Progenitor cell of endocrine pancreas (in vitro differentiated cells): Measurements from ENCODE around the gene GRN. TPM values are rescaled to one million over a fixed set of nuclear protein-coding genes. Genes with fewer than 3 reads are reported as not detected.
"Not testable (repeated sequence)": the region's sequence is repeated elsewhere in the genome, so short reads cannot be mapped to it uniquely, and the experiment has no call there.

ENCODE experiments used
- DNase-seq: peaks from one replicate; pipeline ENCODE4 v3.0.0; 2021; ENCODE audit warnings: low spot score; ENCODE audit not compliant: unreplicated experiment
- H3K27ac Mint-ChIP-seq: 2 replicates; pipeline ENCODE4 v1.8.0; 2021; ENCODE audit warnings: mild to moderate bottlenecking, moderate library complexity, mixed read lengths
- H3K27me3 Mint-ChIP-seq: 2 replicates; pipeline ENCODE4 v1.8.0; 2021; ENCODE audit warnings: mixed read lengths
- H3K36me3 Mint-ChIP-seq: 2 replicates; pipeline ENCODE4 v1.8.0; 2022; ENCODE audit warnings: mixed read lengths; ENCODE audit not compliant: insufficient read depth
- H3K4me1 Mint-ChIP-seq: 2 replicates; pipeline ENCODE4 v1.8.0; 2021; ENCODE audit warnings: low read depth, mixed read lengths
- H3K4me3 Mint-ChIP-seq: 2 replicates; pipeline ENCODE4 v1.8.0; 2021; ENCODE audit warnings: low read depth, mild to moderate bottlenecking, moderate library complexity, mixed read lengths
- H3K9me3 Mint-ChIP-seq: 2 replicates; pipeline ENCODE4 v1.8.0; 2021; ENCODE audit warnings: low read depth, mixed read lengths
- total RNA-seq: library from RNA; stranded (reverse); gene quantifications from 2 replicates; pipeline ENCODE4 v1.2.1, GENCODE V29; 2021
- TF ChIP-seq, protein P1 (sequence below): fragments of 200-600 bp; sonication (generic); IDR thresholded peaks from one replicate; pipeline ENCODE4 v1.5.0; 2021; ENCODE audit warnings: antibody characterized with exemption, mild to moderate bottlenecking; ENCODE audit not compliant: unreplicated experiment

Gene GRN
- total RNA-seq, 1 donor from 2014 or later, result 99.7 TPM

- no peak overlapping the region for H3K27ac Mint-ChIP-seq
- H3K4me3 Mint-ChIP-seq, result no peak overlapping the region
- TF ChIP-seq, protein P1, sequence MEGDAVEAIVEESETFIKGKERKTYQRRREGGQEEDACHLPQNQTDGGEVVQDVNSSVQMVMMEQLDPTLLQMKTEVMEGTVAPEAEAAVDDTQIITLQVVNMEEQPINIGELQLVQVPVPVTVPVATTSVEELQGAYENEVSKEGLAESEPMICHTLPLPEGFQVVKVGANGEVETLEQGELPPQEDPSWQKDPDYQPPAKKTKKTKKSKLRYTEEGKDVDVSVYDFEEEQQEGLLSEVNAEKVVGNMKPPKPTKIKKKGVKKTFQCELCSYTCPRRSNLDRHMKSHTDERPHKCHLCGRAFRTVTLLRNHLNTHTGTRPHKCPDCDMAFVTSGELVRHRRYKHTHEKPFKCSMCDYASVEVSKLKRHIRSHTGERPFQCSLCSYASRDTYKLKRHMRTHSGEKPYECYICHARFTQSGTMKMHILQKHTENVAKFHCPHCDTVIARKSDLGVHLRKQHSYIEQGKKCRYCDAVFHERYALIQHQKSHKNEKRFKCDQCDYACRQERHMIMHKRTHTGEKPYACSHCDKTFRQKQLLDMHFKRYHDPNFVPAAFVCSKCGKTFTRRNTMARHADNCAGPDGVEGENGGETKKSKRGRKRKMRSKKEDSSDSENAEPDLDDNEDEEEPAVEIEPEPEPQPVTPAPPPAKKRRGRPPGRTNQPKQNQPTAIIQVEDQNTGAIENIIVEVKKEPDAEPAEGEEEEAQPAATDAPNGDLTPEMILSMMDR, result no peak
- H3K4me1 Mint-ChIP-seq, result peaks cover 5% of the 10 kb centered on the region
- no peaks in the 10 kb centered on the region for H3K36me3 Mint-ChIP-seq
- peaks cover 11% of the 10 kb centered on the region for H3K27me3 Mint-ChIP-seq
- no peak for DNase-seq
- H3K9me3 Mint-ChIP-seq, result no peaks in the 10 kb centered on the region
These were observed 17.2 kb upstream of the GRN start for GRCh38 chr17:44327715-44328449.

DNA sequence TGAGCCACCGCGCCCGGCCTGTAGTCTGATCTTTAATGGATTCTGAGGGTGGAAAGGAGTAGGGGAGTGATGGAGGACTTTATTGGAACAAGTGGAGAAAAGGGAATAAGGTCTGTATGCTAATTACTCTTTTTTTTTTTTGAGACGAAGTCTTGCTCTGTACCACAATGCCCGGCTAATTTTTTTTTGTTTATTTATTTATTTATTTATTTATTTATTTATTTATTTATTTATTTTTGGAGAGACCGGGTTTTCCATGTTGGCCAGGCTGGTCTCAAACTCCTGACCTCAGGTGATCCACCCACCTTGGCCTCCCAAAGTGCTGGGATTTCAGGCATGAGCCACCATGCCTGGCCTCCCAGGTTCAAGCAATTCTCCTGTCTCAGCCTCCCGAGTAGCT, 15.6 kb upstream of the GRN start:
- not testable (repeated sequence) for H3K9me3 Mint-ChIP-seq, H3K27ac Mint-ChIP-seq, DNase-seq, H3K4me3 Mint-ChIP-seq, H3K36me3 Mint-ChIP-seq, H3K4me1 Mint-ChIP-seq
- peaks cover 13% of the 10 kb centered on the region for H3K27me3 Mint-ChIP-seq

DNA sequence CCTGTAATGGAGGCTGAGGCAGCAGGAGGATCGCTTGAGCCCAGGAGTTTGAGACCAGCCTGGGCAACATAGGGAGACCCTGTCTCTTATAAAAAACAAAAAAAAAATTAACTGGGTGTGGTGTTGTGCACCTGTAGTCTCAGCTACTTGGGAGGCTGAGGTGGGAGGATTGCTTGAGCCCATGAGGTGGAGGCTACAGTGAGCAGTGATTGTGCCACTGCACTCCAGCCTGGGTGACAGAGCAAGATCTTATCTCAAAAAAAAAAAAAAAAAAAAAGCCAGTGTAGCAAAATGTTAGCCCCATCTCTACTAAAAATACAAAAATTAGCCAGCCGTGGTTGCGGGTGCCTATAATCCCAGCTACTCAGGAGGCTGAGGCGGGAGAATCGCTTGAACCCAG, 14.8 kb upstream of the GRN start:
- not testable (repeated sequence) for H3K36me3 Mint-ChIP-seq, H3K4me1 Mint-ChIP-seq, H3K4me3 Mint-ChIP-seq, H3K27ac Mint-ChIP-seq, DNase-seq, H3K9me3 Mint-ChIP-seq
- H3K27me3 Mint-ChIP-seq, result peaks cover 12% of the 10 kb centered on the region

- peak; percentile 60 for DNase-seq
- Mint-ChIP-seq H3K4me3 (no peak overlapping the region), H3K27me3 (peaks cover 8% of the 10 kb centered on the region), H3K36me3 (no peaks in the 10 kb centered on the region), H3K27ac (no peak overlapping the region), H3K9me3 (no peaks in the 10 kb centered on the region), H3K4me1 (no peaks in the 10 kb centered on the region)
- TF ChIP-seq, protein P1, result peak; percentile 85
These were observed 13.8 kb upstream of the GRN start for GRCh38 chr17:44331249-44331760.

DNA sequence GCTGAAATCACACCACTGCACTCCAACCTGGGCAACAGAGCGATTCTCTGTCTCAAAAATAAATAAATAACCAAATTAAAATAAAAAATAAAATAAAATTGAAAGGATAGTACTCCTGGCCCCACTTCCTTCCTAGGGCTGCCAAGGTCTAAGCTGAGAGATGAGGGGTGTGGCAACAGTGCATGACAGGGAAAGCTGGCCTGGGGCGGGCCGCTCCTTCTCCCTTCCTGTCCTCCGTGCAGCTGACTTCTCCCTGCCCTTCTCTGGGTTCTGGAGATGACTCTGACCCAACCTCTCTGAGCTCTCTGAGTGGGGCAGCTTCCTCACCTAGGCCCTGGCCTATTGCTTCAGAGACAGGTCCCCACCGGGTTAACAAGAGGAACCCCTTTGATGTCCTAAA, 11.7 kb upstream of the GRN start:
- Mint-ChIP-seq H3K27me3 (peaks cover 11% of the 10 kb centered on the region), H3K27ac (no peak overlapping the region), H3K4me1 (no peaks in the 10 kb centered on the region), H3K36me3 (no peaks in the 10 kb centered on the region), H3K4me3 (no peak overlapping the region), H3K9me3 (no peaks in the 10 kb centered on the region)
- DNase-seq, result no peak
- TF ChIP-seq, protein P1, result no peak

DNA sequence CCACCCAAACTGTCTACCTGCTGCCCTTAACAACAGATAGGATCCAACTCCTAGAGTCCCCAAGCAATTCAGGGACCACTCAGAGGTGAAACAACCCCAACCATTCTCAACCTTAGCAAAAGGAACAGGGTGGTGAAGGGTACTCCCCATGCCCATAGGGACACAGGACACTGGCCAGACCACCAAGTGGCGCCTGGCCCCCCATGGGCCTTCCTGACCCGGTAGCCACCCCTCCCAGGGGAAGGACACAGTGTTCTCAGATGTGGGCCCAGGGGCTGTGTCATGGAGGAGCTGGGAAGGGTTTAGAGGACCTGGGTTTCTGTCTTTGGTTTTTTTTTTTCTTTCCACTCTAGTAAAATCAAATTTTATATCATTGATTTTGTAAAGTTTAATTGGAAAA, 10.8 kb upstream of the GRN start:
- DNase-seq, result no peak
- Mint-ChIP-seq H3K4me1 (no peaks in the 10 kb centered on the region), H3K27ac (no peak overlapping the region), H3K27me3 (peaks cover 11% of the 10 kb centered on the region), H3K4me3 (no peak overlapping the region), H3K36me3 (no peaks in the 10 kb centered on the region), H3K9me3 (no peaks in the 10 kb centered on the region)
- TF ChIP-seq, protein P1, result no peak
